C4-2B (cell line): ENCODE results near the gene UROS.

ENCODE experiments used
- CTCF ChIP-seq: fragments of 450-650 bp; conservative IDR thresholded peaks from 2 replicates; pipeline ENCODE4 v1.5.1; 2017; ENCODE audit warnings: mild to moderate bottlenecking
- ZFX ChIP-seq: fragments of 450-650 bp; IDR thresholded peaks from 2 replicates; pipeline ENCODE4 v1.6.1; 2017

- no peak for TF ChIP-seq CTCF
- no peak for TF ChIP-seq ZFX
Observed at GRCh38 chr10:125762692-125763648, 60.1 kb downstream of the UROS start.
